PC-3 (cell line): ENCODE results near the gene ZNF789. TPM values are rescaled to one million over a fixed set of nuclear protein-coding genes. Genes with fewer than 3 reads are reported as not detected.

Experiments used
- ATAC-seq: fragments of 200-7000 bp; cut with Tn5 transposase; 2 replicates; pipeline ENCODE4 v1.9.1; 2020; ENCODE audit warnings: mild to moderate bottlenecking, moderate library complexity
- BruUV-seq: library from RNA; stranded (reverse); fragments of 400-500 nt; replicated peaks from 2 replicates; lab custom pipeline; 2021; lab: Mats Ljungman, UMichigan
- CTCF ChIA-PET: fragments of 300-600 bp; sonication (Branson Sonifier 250); formaldehyde crosslinking; loops from one replicate; lab custom pipeline; 2022; ENCODE audit warnings: antibody characterized with exemption; lab: Charles Lee
- POLR2A ChIA-PET: fragments of 300-600 bp; sonication (Branson Sonifier 250); formaldehyde crosslinking; loops from one replicate; lab custom pipeline; 2022; ENCODE audit warnings: antibody characterized with exemption; ENCODE audit not compliant: unreplicated experiment; lab: Charles Lee
- DNase-seq: peaks from one replicate; pipeline ENCODE4 v3.0.0-alpha.2; 2015
- H2AFZ ChIP-seq: fragments of 300-600 bp; sonication (generic); 2 replicates; pipeline ENCODE4 v1.6.0; 2016; ENCODE audit warnings: antibody characterized with exemption, low read length
- H3F3A ChIP-seq: fragments of 300-600 bp; sonication (generic); one replicate; pipeline ENCODE4 v1.6.0; 2017; ENCODE audit warnings: antibody characterized with exemption, low read length, control low read depth, mild to moderate bottlenecking; ENCODE audit not compliant: unreplicated experiment
- H3K27ac ChIP-seq: fragments of 300-600 bp; sonication (generic); 2 replicates; pipeline ENCODE4 v1.5.1; 2016; ENCODE audit warnings: mild to moderate bottlenecking, low read length
- H3K27me3 ChIP-seq: fragments of 300-600 bp; sonication (generic); 2 replicates; pipeline ENCODE4 v1.6.1; 2016; ENCODE audit warnings: low read length, mixed read lengths
- H3K36me3 ChIP-seq: fragments of 300-600 bp; sonication (generic); 2 replicates; pipeline ENCODE4 v1.6.1; 2016; ENCODE audit warnings: low read depth, mixed run types, low read length, mixed read lengths
- H3K4me1 ChIP-seq: fragments of 300-600 bp; sonication (generic); 2 replicates; pipeline ENCODE4 v1.5.1; 2016; ENCODE audit warnings: low read length; ENCODE audit not compliant: insufficient read depth
- H3K4me2 ChIP-seq: fragments of 300-600 bp; sonication (generic); 2 replicates; pipeline ENCODE4 v1.6.0; 2016; ENCODE audit warnings: low read length
- H3K4me3 ChIP-seq: fragments of 300-600 bp; sonication (generic); 2 replicates; pipeline ENCODE4 v1.5.1; 2016; ENCODE audit warnings: mild to moderate bottlenecking, low read length, mixed read lengths
- H3K79me2 ChIP-seq: fragments of 300-600 bp; sonication (generic); 2 replicates; pipeline ENCODE4 v1.6.1; 2017; ENCODE audit warnings: low read length, mixed read lengths
- H3K9ac ChIP-seq: fragments of 300-600 bp; sonication (generic); 2 replicates; pipeline ENCODE4 v1.6.0; 2016; ENCODE audit warnings: mild to moderate bottlenecking, low read length
- H3K9me2 ChIP-seq: fragments of 300-600 bp; sonication (generic); replicated peaks from 2 replicates; pipeline ENCODE4 v1.6.1; 2016; ENCODE audit warnings: mixed run types, low read length, mixed read lengths
- H3K9me3 ChIP-seq: fragments of 300-600 bp; sonication (generic); 2 replicates; pipeline ENCODE4 v1.6.1; 2016; ENCODE audit warnings: low read length, mixed read lengths
- H4K20me1 ChIP-seq: fragments of 300-600 bp; sonication (generic); 2 replicates; pipeline ENCODE4 v1.6.1; 2016; ENCODE audit warnings: low read length, mixed read lengths
- EZH2 ChIP-seq: fragments of 300-600 bp; sonication (generic); IDR thresholded peaks from one replicate; pipeline ENCODE4 v1.6.1; 2017; ENCODE audit warnings: antibody characterized with exemption, mild to moderate bottlenecking, low read length; ENCODE audit not compliant: unreplicated experiment
- EZH2phosphoT487 ChIP-seq: fragments of 300-600 bp; sonication (generic); IDR thresholded peaks from 2 replicates; pipeline ENCODE4 v1.6.1; 2018; ENCODE audit warnings: mild to moderate bottlenecking, antibody characterized with exemption, low read length, borderline replicate concordance
- intact Hi-C: fragments of 100-400 bp; cut with micrococcal nuclease; formaldehyde crosslinking; loops from 2 replicates; pipeline ENCODE4 v1.9.0; 2023
- total RNA-seq: library from RNA; depleted of rRNA; stranded (reverse); fragments of >200 nt; gene quantifications from 2 replicates; pipeline ENCODE4 v1.2.3, GENCODE V29; 2014
- TF ChIP-seq, protein P1 (sequence below): fragments of 300-600 bp; sonication (generic); conservative IDR thresholded peaks from 2 replicates; pipeline ENCODE4 v1.5.1; 2017; ENCODE audit warnings: antibody characterized with exemption, low read depth, mild to moderate bottlenecking, low read length

The ZNF789 gene
- total RNA-seq, 1 experiment from 2014 or later, result 8.3 TPM

DNA sequence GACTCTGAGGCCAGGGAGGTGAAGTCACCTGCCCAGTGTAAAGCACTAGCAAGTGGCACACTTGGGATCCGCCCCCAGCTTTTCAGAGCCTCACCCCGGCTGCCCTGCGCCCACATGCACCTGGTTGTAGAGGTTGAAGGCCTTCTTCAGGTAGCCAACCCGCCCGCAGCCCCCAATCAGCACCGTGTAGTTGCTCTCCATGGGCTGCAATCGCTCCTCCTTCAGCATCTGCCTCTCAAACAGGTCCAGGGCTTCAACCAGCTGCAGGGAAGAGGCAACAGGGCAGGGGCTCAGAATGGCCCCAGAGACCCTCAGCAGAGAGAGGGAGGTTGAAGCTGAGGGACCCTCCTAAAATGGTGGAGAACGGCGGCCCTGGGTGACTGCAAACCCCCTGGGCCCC, 39.5 kb upstream of the ZNF789 start:
- peaks cover 4% of the 10 kb centered on the region for H3K36me3 ChIP-seq
- TF ChIP-seq EZH2 (no peak), EZH2phosphoT487 (no peak)
- TF ChIP-seq, protein P1, sequence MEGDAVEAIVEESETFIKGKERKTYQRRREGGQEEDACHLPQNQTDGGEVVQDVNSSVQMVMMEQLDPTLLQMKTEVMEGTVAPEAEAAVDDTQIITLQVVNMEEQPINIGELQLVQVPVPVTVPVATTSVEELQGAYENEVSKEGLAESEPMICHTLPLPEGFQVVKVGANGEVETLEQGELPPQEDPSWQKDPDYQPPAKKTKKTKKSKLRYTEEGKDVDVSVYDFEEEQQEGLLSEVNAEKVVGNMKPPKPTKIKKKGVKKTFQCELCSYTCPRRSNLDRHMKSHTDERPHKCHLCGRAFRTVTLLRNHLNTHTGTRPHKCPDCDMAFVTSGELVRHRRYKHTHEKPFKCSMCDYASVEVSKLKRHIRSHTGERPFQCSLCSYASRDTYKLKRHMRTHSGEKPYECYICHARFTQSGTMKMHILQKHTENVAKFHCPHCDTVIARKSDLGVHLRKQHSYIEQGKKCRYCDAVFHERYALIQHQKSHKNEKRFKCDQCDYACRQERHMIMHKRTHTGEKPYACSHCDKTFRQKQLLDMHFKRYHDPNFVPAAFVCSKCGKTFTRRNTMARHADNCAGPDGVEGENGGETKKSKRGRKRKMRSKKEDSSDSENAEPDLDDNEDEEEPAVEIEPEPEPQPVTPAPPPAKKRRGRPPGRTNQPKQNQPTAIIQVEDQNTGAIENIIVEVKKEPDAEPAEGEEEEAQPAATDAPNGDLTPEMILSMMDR, result no peak
- H3K9me2 ChIP-seq, result no peaks in the 10 kb centered on the region
- DNase-seq (no peak), ATAC-seq (no peak)
- H3K4me1 ChIP-seq, result peaks cover 6% of the 10 kb centered on the region
- no peak overlapping the region for H3K9ac ChIP-seq
- H3K27ac ChIP-seq, result no peak overlapping the region
- no peak overlapping the region for H3K4me3 ChIP-seq
- BruUV-seq, result no TSS peak
- ChIA-PET CTCF (no interaction called here), POLR2A (interaction anchor here (0.6 kb wide), 1 partner anchor 39 kb away, joined by 19 read pairs; no protein-coding TSS in a partner anchor)
- H2AFZ ChIP-seq, result no peak overlapping the region
- H4K20me1 ChIP-seq, result no peaks in the 10 kb centered on the region
- intact Hi-C loops, result no loop called here
- H3K79me2 ChIP-seq, result peaks cover 18% of the 10 kb centered on the region
- H3K4me2 ChIP-seq, result no peak overlapping the region
- H3F3A ChIP-seq, result no peaks in the 10 kb centered on the region
- H3K9me3 ChIP-seq, result no peaks in the 10 kb centered on the region
- H3K27me3 ChIP-seq, result no peaks in the 10 kb centered on the region

DNA sequence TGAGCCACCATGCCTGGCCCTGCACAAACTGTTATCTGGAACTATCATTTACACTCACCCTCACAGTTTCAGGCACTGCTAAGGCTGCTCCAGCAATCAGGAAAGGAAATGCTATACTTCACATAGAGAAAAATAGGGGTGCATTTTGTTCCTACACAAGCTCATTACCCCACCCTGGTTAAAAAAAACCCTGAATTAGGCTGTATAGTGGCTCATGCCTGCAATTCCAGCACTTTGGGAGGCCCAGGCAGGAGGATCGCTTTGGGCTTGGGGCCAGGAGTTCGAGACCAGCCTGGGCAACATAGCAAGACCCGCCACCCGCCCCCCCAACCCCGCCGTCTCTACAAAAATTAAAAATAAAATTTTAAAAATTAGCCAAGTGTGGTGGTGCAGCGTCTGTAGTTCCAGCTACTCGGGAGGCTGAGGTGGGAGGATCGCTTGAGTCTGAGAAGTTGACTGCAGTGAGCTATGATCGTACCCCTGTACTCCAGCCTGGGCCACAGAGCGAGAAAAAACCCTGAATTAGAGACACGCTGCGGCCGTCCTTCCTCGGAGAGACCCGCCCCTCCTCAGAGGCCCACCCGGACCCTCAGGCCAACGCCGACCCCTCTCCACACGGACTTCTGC, 34.6 kb upstream of the ZNF789 start:
- no peak for DNase-seq
- Histone ChIP-seq H3K4me1 (peaks cover 13% of the 10 kb centered on the region), H2AFZ (peak overlapping the region; percentile 96), H3F3A (no peaks in the 10 kb centered on the region), H3K36me3 (peaks cover 4% of the 10 kb centered on the region), H3K79me2 (peaks cover 49% of the 10 kb centered on the region), H3K27me3 (no peaks in the 10 kb centered on the region), H3K27ac (peak overlapping the region; percentile 49), H4K20me1 (0 out of 2 replicates have a peak, but pooled peaks cover 6% of the 10 kb centered on the region), H3K4me3 (peak overlapping the region; percentile 99), H3K4me2 (peak overlapping the region; percentile 94), H3K9me3 (no peaks in the 10 kb centered on the region), H3K9ac (peak overlapping the region; percentile 98), H3K9me2 (no peaks in the 10 kb centered on the region)
- POLR2A ChIA-PET, result no interaction called here
- CTCF ChIA-PET, result no interaction called here
- ATAC-seq, result peak; percentile 23
- intact Hi-C loops, result loop anchor here (2.0 kb wide), 1 partner anchor 29 kb away; the partner anchor contains the start of genes BUD31 and PDAP1
- TSS peak; percentile 62 for BruUV-seq
- TF ChIP-seq, protein P1, result no peak
- TF ChIP-seq EZH2 (no peak), EZH2phosphoT487 (no peak)
